ENCODE measurements around the gene RAN. TPM values are rescaled to one million over a fixed set of nuclear protein-coding genes. Genes with fewer than 3 reads are reported as not detected.
"Not testable (repeated sequence)": the region's sequence is repeated elsewhere in the genome, so short reads cannot be mapped to it uniquely, and the experiment has no call there.

RAN gene
- polyA plus RNA-seq, 5 donors: 515 to 688 (median 571) TPM

GRCh38 chr12:130875708-130876107 is 3.8 kb downstream of the RAN start:
- DNase-seq: not testable (repeated sequence)

GRCh38 chr12:130876297-130876696 is 4.4 kb downstream of the RAN start:
- no peak for DNase-seq

DNA sequence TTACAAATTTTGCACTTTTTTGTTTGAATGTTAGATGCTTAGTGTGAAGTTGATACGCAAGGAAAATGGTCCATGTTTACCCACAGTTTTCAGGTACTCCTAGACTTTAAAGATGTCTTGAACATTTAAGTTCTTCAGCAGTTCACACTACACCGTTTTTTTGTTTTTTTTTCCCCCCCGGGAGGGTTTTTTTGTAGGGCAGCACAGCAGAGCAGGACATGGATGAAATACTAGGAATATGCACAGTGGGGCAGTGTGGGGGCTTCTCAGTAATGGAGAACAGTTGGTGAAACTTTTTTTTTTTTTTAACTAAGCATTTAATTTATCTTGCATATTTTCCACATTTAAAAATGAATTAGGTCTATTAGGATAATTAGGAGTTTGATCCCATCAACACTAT is 4.9 kb downstream of the RAN start:
- DNase-seq: no peak

- DNase-seq: no peak
Observed at GRCh38 chr12:130877333-130877732, 5.5 kb downstream of the RAN start.

GRCh38 chr12:130878193-130879185 is 6.6 kb downstream of the RAN start:
- DNase-seq: no peak

GRCh38 chr12:130879212-130879686 is 7.4 kb downstream of the RAN start:
- no peak for DNase-seq

GRCh38 chr12:130879781-130880389 is 8.0 kb downstream of the RAN start:
- DNase-seq: no peak

- no peak for DNase-seq
Observed at GRCh38 chr12:130880411-130880885, 8.6 kb downstream of the RAN start.

- no peak for DNase-seq
Observed at GRCh38 chr12:130881046-130881445, 9.2 kb downstream of the RAN start.

DNA sequence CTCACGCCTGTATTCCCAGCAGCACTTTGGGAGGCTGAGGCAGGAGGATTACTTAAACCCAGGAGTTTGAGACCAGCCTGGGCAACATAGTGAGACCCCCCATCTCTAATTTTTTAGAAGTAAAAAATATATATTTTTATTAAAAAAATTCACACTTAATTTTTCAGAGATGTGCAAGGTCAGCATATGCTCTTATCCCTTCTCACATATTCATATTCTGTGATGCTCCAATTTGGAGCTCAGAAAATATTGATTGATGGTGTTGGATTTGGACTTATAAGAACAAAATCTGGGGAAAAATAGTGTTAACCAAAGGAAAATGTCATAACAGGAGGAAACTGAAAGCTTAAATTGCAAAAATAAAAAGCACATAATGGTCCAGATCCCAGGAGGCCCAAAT is 9.7 kb downstream of the RAN start:
- no peak for DNase-seq

- not testable (repeated sequence) for DNase-seq
Observed at GRCh38 chr12:130887190-130887589, 15.3 kb downstream of the RAN start.

GRCh38 chr12:130904064-130904463 is 32.2 kb downstream of the RAN start:
- no peak for DNase-seq

DNA sequence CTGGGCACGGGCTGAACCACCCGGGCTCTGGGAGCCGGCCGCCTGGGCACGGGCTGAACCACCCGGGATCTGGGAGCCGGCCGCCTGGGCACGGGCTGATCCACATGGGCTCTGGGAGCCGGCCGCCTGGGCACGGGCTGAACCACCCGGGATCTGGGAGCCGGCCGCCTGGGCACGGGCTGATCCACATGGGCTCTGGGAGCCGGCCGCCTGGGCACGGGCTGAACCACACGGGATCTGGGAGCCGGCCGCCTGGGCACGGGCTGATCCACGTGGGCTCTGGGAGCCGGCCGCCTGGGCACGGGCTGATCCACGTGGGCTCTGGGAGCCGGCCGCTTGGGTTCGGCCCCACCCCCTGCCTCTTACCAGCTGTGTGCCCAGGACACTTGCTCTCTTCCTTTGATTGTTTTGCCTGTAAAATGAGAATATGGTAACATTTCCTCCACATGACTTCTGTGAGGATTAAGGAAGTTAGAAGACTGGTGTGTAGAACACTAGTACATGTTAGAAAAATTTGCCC is 33.1 kb downstream of the RAN start:
- not testable (repeated sequence) for DNase-seq

- DNase-seq: no peak
Observed at GRCh38 chr12:130909111-130909510, 37.2 kb downstream of the RAN start.

- no peak for DNase-seq
Observed at GRCh38 chr12:130911193-130911592, 39.3 kb downstream of the RAN start.

DNA sequence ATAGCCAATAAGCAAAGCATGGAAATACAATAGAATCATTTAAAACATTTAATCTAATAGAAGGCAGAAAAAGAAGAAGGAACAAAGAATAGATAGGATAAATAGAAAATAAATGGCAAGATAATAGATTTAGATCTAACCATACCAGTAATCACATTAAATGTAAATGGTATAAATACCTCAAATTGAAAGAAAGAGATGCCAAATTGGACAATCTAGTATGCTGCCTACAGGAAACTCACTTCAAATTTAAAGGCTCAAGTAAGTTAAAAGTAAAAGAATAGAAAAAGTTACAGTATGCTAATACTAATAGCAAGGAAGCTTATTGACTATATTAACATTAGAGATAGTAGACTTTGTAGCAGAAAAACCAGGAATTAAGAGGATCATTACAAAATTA is 40.1 kb downstream of the RAN start:
- no peak for DNase-seq

DNA sequence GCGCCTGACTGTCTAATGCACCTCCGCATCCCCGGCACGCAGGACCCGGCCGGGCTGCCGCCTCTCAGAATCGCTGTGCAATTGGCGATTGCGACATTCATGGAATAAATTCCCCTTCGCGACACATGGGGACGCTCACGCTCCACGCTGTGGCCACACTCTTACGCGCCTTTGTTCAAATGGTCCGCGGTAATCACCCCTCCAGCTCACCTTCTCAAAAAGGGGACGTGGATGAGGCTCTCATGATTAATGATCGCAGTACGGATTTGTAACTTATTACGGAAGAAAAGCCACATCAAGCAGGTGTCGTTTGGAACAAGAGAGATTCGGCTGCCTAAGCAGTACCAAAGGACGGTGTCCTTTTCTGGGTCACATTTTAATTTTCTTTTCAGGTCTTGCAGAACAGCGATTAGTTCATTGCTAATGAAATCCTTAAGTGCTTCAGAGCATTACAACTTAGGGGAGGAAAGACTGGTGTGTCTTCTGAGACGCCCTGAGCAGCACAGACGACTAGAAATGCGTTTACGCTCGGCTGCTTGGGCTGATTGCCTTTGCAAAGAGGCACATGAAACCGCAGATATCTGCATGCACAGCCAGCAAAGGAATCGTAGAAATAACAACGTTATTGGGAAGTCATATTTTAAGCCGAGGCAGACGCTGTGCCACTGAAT is 44.5 kb downstream of the RAN start:
- peak; percentile 74 to 82 for DNase-seq

DNA sequence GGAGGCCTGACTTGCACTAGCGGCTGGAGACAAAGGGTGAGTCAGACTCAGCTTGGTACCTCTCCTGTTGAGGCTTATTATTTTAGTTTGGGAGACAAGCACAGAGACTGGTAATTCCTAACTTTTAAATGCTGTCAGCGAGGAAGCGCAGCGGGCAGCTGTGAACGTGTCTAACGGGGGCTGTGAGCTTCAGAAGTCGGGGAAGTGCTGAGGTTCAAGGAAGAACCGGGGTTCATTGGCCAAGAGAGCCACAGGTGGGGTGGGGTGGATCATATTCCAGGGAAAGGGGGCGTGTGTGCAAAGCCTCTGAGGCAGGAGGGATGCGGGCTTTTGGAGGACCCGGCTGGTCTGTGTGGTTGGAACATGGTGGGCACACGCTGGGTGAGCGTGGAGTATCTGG is 45.7 kb downstream of the RAN start:
- DNase-seq: no peak

- DNase-seq: no peak
Observed at GRCh38 chr12:130919086-130919485, 47.2 kb downstream of the RAN start.

DNA sequence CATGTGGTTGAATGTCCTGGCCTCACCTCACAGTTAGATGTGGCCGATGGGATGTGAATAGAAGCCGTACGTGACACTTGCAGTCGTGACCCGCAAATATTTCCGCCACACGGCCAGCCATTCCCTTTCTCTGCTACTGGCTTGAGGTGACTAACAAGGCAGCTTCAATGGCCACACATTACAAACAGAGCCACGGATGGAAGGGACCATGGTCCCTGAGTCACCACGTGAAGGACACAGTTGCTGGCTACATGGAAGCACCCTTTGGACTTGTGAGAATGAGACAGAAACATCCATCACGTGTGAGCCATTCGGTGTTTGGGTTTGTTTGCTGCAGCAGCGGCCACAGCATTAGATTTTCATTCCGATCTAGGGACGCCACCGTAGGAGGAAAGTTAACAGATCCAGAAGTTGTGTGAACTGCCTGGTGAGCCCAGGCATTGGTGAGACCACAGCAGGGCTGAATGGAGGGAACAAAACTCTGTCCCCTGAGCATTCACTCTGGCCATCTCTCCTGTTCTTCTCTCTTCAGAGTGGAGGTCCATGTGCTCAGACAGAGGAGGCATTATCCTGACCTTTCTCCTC is 48.3 kb downstream of the RAN start:
- no peak for DNase-seq

DNA sequence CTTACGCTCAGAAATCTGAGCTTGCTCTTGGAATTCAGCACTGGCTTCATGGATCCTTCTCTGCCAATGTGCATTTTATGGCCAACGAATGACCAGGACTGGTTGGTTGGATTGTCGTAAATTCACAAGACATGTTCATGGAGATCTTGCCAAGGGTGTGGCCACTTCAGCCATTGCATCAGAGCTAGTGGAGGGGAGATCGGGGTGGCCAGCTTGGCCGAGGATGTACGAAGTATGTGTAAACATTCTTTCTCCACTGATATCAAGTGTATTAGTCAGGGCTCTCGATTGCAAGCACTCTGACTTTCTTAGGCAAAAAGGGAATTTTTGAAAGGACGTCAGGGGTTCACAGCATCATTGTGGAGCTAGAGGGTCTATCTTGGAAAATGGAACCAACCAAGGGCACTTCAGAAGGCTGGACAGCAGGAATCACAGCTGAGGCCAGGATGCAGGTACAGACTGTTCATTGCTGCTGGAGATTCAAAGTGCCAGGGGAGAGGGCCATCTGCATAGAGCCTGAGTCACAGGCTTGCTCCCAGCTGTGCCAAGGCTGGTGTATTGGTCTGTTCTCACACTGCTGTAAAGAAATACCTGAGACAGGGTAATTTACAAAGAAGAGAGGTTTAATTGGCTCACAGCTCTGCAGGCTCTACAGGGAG is 49.0 kb downstream of the RAN start:
- DNase-seq: no peak

Measured in right lung (tissue), 5 donors.